ENCODE measurements around the gene HOXA7.
A peak's percentile ranks its signal among the peaks of the same experiment; 100 is the strongest.

HOXA7 gene

DNA sequence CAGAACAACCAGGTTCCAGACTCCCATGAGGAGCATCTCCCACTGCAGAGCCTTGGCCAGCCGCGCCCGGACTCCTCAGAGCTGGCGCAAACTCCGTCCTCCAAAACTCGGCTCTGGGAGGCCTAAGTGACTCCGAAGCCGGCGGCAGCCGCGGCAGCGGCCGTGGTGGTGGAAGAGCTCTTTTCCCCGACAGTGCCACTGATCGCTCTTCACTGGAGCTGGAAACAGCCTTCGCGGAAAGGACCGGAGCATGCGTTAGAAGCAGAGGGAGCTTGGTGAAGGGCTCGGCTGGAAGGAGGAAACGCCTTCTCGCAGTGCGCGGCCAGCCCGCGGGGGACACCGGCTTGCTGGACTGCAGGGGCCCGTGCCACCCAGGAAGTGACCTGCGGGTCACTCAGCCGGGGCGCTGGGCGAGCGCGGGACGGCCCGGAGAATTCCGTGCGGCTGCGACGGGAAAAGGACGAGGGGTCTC, 48.4 kb upstream of the HOXA7 start:
- ChIA-PET CTCF (no interaction called here), POLR2A (no interaction called here)
- Histone ChIP-seq H3K4me3 (ENCODE audit: low read depth, low read length) (no peak overlapping the region), H3K36me3 (ENCODE audit: control insufficient read depth in 2 of 2, insufficient read depth in 1 of 2, low read length in 2 of 2) (no peaks in the 10 kb centered on the region), H3K27ac (ENCODE audit: extremely low read depth, low read depth, low read length) (no peak overlapping the region), H3K4me1 (ENCODE audit: control insufficient read depth, insufficient read depth, low read length) (peaks cover 11% of the 10 kb centered on the region), H3K9me3 (ENCODE audit: control insufficient read depth, insufficient read depth, low read depth, low read length) (no peaks in the 10 kb centered on the region)
- no peak for TF ChIP-seq ZBTB20 (tag by site-specific recombination; IDR thresholded peaks at IDR 0.05)
- TF ChIP-seq ZNF302 (tag by site-specific recombination; IDR thresholded peaks at IDR 0.05; ENCODE audit: low read depth) = no peak
- TF ChIP-seq ZNF624 (tag by site-specific recombination; IDR thresholded peaks at IDR 0.05) = no peak
- no peak for TF ChIP-seq ZNF2 (tag by site-specific recombination; IDR thresholded peaks at IDR 0.05)
- TF ChIP-seq ZNF112 (tag by site-specific recombination; IDR thresholded peaks at IDR 0.05) = no peak
- no peak for TF ChIP-seq ZNF274 (IDR thresholded peaks at IDR 0.05; ENCODE audit: low read length)
- TF ChIP-seq ZNF274 (tag by site-specific recombination; IDR thresholded peaks at IDR 0.05; ENCODE audit: borderline replicate concordance) = no peak
- TF ChIP-seq ZNF114 (tag by site-specific recombination; IDR thresholded peaks at IDR 0.05) = no peak
- TF ChIP-seq ZXDB (tag by site-specific recombination; IDR thresholded peaks at IDR 0.05) = no peak
- no peak for TF ChIP-seq ZNF585B (tag by site-specific recombination; IDR thresholded peaks at IDR 0.05)
- TF ChIP-seq EGR2 (tag by site-specific recombination; IDR thresholded peaks at IDR 0.05; ENCODE audit: low read depth) = no peak
- no peak for TF ChIP-seq ZNF768 (tag by site-specific recombination; IDR thresholded peaks at IDR 0.05)

DNA sequence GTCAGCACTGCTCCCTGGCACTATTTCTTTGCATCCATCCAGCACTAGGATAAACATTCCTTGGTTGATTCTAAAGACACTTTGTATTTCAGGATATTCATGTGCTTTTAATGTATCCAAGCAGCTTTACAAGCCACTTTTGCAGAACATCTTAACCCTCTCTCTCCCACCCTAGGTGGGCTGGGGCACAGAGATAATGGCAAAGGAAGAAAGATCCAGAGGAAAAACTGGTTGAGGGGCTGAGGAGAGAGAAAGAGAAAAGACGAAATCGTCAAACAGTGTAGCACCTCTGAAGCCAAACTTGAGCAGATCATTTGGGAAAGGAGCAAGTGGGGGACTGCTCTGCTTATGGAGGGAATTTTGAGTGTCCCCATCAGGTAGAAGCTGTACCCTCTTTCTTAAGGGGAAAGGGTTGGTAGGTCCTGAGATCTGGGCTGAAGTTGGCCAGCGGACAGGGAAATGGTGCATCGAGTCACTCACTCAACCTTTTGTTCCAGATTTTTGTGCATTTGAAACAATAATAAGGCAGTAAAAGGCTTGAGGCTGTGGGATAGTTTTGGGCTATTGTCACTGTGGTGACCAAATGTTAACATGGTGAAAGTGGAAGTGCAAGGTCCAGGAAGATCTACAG, 47.6 kb upstream of the HOXA7 start:
- Histone ChIP-seq H3K36me3 (ENCODE audit: control insufficient read depth in 2 of 2, insufficient read depth in 1 of 2, low read length in 2 of 2) (no peaks in the 10 kb centered on the region), H3K9me3 (ENCODE audit: control insufficient read depth, insufficient read depth, low read depth, low read length) (no peaks in the 10 kb centered on the region), H3K27ac (ENCODE audit: extremely low read depth, low read depth, low read length) (no peak overlapping the region), H3K4me3 (ENCODE audit: low read depth, low read length) (no peak overlapping the region), H3K4me1 (ENCODE audit: control insufficient read depth, insufficient read depth, low read length) (peaks cover 11% of the 10 kb centered on the region)
- ChIA-PET POLR2A (no interaction called here), CTCF (no interaction called here)
- no peak for TF ChIP-seq ZNF548 (tag by site-specific recombination; IDR thresholded peaks at IDR 0.05)
- TF ChIP-seq FEZF1 (tag by site-specific recombination; IDR thresholded peaks at IDR 0.05) = peak; percentile 33; the same call in 1 of the 2 replicates
- TF ChIP-seq, protein P1, sequence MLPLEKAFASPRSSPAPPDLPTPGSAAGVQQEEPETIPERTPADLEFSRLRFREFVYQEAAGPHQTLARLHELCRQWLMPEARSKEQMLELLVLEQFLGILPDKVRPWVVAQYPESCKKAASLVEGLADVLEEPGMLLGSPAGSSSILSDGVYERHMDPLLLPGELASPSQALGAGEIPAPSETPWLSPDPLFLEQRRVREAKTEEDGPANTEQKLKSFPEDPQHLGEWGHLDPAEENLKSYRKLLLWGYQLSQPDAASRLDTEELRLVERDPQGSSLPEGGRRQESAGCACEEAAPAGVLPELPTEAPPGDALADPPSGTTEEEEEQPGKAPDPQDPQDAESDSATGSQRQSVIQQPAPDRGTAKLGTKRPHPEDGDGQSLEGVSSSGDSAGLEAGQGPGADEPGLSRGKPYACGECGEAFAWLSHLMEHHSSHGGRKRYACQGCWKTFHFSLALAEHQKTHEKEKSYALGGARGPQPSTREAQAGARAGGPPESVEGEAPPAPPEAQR (tag by site-specific recombination; IDR thresholded peaks at IDR 0.05) = no peak

DNA sequence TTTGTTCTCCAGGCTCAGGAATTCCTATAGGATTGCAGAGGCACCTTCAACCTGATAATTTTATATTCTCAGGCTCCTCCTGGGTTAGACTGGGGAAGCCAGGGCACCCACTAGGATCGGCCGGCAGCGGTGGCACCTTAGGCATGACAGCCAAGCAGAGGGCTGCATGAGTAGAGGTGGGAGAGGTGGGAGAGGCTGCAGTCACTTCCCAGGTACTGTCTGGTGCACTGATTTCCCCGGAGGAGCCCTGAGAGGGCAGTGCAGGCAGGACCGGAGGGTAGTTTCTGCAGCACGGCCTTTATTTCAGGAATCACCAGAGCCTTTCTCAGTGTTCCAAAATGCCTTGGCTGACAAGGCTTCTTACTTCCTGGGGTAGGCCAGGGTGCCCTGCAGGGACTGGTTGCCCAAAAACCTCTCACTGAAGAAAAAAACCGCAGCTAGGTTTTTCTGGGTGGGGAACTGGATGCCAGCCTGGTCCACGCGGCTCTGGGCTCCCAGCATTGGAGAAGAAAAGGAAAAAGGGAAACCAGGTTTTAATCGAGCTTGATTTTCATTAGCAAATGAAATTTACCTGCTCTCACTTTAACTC, 47.0 kb upstream of the HOXA7 start:
- no peaks in the 10 kb centered on the region for H3K9me3 ChIP-seq (ENCODE audit: control insufficient read depth, insufficient read depth, low read depth, low read length)
- CTCF ChIA-PET = no interaction called here
- H3K36me3 ChIP-seq (ENCODE audit: control insufficient read depth in 2 of 2, insufficient read depth in 1 of 2, low read length in 2 of 2) = no peaks in the 10 kb centered on the region
- H3K27ac ChIP-seq (ENCODE audit: extremely low read depth, low read depth, low read length) = no peak overlapping the region
- no peak overlapping the region for H3K4me3 ChIP-seq (ENCODE audit: low read depth, low read length)
- peaks cover 11% of the 10 kb centered on the region for H3K4me1 ChIP-seq (ENCODE audit: control insufficient read depth, insufficient read depth, low read length)
- POLR2A ChIA-PET = no interaction called here
- TF ChIP-seq, protein P2, sequence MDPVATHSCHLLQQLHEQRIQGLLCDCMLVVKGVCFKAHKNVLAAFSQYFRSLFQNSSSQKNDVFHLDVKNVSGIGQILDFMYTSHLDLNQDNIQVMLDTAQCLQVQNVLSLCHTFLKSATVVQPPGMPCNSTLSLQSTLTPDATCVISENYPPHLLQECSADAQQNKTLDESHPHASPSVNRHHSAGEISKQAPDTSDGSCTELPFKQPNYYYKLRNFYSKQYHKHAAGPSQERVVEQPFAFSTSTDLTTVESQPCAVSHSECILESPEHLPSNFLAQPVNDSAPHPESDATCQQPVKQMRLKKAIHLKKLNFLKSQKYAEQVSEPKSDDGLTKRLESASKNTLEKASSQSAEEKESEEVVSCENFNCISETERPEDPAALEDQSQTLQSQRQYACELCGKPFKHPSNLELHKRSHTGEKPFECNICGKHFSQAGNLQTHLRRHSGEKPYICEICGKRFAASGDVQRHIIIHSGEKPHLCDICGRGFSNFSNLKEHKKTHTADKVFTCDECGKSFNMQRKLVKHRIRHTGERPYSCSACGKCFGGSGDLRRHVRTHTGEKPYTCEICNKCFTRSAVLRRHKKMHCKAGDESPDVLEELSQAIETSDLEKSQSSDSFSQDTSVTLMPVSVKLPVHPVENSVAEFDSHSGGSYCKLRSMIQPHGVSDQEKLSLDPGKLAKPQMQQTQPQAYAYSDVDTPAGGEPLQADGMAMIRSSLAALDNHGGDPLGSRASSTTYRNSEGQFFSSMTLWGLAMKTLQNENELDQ (tag by site-specific recombination; IDR thresholded peaks at IDR 0.05; ENCODE audit: low read depth) = no peak
- no peak for TF ChIP-seq ZNF155 (tag by site-specific recombination; IDR thresholded peaks at IDR 0.05)
- TF ChIP-seq ZNF140 (tag by site-specific recombination; IDR thresholded peaks at IDR 0.05) = no peak
- TF ChIP-seq ZNF274 (IDR thresholded peaks at IDR 0.05; ENCODE audit: low read length) = no peak
- no peak for TF ChIP-seq ZNF274 (tag by site-specific recombination; IDR thresholded peaks at IDR 0.05; ENCODE audit: borderline replicate concordance)
- no peak for TF ChIP-seq SETDB1 (IDR thresholded peaks at IDR 0.05; ENCODE audit: insufficient read length, low read length)
- TF ChIP-seq, protein P3, sequence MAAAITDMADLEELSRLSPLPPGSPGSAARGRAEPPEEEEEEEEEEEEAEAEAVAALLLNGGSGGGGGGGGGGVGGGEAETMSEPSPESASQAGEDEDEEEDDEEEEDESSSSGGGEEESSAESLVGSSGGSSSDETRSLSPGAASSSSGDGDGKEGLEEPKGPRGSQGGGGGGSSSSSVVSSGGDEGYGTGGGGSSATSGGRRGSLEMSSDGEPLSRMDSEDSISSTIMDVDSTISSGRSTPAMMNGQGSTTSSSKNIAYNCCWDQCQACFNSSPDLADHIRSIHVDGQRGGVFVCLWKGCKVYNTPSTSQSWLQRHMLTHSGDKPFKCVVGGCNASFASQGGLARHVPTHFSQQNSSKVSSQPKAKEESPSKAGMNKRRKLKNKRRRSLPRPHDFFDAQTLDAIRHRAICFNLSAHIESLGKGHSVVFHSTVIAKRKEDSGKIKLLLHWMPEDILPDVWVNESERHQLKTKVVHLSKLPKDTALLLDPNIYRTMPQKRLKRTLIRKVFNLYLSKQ (tag by site-specific recombination; IDR thresholded peaks at IDR 0.05; ENCODE audit: borderline replicate concordance) = no peak
- TF ChIP-seq, protein P4, sequence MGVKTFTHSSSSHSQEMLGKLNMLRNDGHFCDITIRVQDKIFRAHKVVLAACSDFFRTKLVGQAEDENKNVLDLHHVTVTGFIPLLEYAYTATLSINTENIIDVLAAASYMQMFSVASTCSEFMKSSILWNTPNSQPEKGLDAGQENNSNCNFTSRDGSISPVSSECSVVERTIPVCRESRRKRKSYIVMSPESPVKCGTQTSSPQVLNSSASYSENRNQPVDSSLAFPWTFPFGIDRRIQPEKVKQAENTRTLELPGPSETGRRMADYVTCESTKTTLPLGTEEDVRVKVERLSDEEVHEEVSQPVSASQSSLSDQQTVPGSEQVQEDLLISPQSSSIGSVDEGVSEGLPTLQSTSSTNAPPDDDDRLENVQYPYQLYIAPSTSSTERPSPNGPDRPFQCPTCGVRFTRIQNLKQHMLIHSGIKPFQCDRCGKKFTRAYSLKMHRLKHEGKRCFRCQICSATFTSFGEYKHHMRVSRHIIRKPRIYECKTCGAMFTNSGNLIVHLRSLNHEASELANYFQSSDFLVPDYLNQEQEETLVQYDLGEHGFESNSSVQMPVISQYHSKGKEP (tag by site-specific recombination; IDR thresholded peaks at IDR 0.05) = no peak
- TF ChIP-seq SP7 (tag by site-specific recombination; IDR thresholded peaks at IDR 0.05) = no peak
